Measurements from ENCODE around the gene ERBB4.

ERBB4 gene

DNA sequence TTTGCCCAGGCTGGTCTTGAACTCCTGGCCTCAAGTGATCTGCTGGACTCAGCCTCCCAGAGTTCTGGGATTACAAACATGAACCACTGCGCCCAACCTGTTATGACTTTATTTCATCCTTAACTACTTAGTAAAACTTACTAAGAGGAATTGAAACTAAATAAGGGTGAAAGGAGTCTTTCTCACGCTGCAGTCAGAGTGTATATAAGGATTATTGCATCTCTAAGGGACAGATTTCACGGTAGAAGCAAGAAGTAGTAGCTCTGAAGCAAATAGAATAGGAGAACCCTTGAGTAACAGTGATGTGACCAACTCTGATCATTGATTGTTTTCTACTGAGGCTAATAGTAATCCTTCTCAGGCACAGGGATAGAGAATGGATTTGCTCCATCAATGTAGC lies 1022.1 kb downstream of the ERBB4 start:
- TF ChIP-seq, protein P1, sequence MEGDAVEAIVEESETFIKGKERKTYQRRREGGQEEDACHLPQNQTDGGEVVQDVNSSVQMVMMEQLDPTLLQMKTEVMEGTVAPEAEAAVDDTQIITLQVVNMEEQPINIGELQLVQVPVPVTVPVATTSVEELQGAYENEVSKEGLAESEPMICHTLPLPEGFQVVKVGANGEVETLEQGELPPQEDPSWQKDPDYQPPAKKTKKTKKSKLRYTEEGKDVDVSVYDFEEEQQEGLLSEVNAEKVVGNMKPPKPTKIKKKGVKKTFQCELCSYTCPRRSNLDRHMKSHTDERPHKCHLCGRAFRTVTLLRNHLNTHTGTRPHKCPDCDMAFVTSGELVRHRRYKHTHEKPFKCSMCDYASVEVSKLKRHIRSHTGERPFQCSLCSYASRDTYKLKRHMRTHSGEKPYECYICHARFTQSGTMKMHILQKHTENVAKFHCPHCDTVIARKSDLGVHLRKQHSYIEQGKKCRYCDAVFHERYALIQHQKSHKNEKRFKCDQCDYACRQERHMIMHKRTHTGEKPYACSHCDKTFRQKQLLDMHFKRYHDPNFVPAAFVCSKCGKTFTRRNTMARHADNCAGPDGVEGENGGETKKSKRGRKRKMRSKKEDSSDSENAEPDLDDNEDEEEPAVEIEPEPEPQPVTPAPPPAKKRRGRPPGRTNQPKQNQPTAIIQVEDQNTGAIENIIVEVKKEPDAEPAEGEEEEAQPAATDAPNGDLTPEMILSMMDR (IDR thresholded peaks at IDR 0.05), result no peak
- no peak for TF ChIP-seq ZFX (IDR thresholded peaks at IDR 0.05; ENCODE audit: borderline replicate concordance)
- no peak overlapping the region for H3K27ac ChIP-seq

DNA sequence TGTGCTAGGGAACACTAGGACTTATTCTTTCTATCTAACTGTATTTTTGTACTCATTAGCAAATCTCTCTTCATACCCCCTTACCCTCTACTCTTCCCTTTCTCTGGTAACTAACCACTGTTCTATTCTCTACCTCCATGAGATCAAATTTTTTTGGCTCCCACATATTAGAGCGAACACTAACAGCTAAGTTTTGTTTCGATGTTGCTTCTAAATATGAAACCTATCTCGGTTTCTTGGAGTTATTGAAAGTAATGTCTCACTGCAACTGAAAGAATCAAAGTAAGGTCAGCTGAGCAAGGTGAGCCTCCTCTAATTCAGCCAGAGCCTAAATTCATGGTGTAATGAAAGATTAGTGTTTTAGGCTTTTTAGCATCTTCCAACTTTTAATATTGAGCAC lies 1024.6 kb downstream of the ERBB4 start:
- TF ChIP-seq ZFX (IDR thresholded peaks at IDR 0.05; ENCODE audit: borderline replicate concordance), result no peak
- TF ChIP-seq, protein P1 (IDR thresholded peaks at IDR 0.05), result no peak
- no peak overlapping the region for H3K27ac ChIP-seq

DNA sequence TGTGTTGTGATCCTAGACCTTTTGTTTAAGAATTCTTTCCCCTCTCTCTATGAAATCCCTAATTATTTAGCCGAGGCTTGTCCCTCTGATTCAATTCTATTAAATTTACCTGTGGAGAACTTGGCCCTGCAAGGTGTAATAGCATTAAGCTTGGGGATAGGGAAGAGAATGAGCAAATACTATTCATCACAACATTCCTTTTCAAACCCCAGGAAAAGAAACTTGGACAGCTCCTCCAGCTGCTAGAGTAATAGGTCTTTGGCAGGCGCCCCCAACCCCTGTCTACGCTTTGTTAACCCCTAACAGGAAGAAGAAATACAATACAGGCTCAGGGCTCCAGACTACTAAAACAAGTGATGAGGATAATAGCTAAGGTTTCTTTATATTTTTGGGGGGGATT lies 1025.2 kb downstream of the ERBB4 start:
- no peak overlapping the region for H3K27ac ChIP-seq
- TF ChIP-seq ZFX (IDR thresholded peaks at IDR 0.05; ENCODE audit: borderline replicate concordance), result no peak
- TF ChIP-seq, protein P1 (IDR thresholded peaks at IDR 0.05), result no peak

DNA sequence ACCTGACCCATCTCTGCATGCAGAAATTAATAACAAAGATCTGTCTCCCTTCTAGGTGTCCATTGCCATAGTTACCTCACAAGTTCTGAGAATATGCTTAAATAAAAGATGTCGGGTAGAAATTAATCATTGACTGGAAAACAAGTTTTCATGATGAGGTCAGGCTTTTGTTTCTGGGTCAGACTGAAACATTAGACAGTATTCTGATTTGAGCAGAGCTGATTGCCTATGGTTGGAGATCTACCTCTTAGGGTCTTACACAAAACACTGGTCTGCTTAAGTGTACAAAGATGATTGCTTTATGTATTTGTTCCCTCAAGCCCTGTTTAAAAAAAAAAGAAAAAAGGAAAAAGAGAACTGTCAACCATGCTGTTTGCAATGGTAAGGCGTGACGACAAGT lies 1025.8 kb downstream of the ERBB4 start:
- no peak for TF ChIP-seq ZFX (IDR thresholded peaks at IDR 0.05; ENCODE audit: borderline replicate concordance)
- TF ChIP-seq, protein P1 (IDR thresholded peaks at IDR 0.05), result no peak

DNA sequence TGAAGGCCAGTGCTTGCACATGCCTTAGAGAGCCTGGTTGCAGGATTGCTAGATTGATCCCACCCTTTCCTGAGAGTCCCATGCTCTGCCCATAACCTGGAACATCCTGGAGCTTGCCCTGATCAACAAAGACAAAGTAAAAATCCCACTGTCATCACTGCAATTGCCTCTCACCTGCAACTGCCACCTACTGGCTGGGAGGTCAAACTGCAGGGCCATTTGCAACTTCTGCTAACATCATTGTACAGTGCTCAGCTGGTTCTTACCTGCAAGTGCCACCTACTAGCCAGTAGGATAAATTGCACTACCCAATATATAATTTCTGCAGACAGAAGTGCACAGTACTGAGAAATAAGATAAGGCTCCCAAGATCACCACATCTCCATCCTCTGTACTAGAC lies 1034.7 kb downstream of the ERBB4 start:
- no peak overlapping the region for H3K27ac ChIP-seq
- no peak for TF ChIP-seq ZFX (IDR thresholded peaks at IDR 0.05; ENCODE audit: borderline replicate concordance)
- TF ChIP-seq, protein P1 (IDR thresholded peaks at IDR 0.05), result peak; percentile 49

More for the DNA sequence above, 1025.8 kb downstream of the ERBB4 start:
- H3K27ac ChIP-seq, result no peak overlapping the region

DNA sequence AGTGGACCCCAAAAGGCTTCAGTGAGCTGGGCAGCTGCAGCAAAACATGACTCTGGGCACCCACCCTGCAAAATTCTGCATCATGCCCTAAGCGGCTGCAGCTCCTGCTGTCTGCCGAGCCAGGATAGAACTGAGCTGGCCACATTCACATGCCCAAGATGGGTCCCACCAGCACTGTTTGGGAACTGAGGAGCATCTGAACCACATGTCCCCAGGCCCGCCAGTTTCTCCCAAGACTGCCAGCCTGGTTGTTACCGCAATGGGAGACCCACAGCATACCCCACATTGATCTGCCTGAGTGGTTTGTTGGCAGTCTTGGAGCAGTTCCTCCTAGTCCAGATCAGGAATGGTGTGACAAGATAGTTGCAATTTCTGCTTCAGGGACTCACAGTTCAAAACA lies 1035.4 kb downstream of the ERBB4 start:
- no peak overlapping the region for H3K27ac ChIP-seq
- no peak for TF ChIP-seq ZFX (IDR thresholded peaks at IDR 0.05; ENCODE audit: borderline replicate concordance)
- TF ChIP-seq, protein P1 (IDR thresholded peaks at IDR 0.05), result no peak

DNA sequence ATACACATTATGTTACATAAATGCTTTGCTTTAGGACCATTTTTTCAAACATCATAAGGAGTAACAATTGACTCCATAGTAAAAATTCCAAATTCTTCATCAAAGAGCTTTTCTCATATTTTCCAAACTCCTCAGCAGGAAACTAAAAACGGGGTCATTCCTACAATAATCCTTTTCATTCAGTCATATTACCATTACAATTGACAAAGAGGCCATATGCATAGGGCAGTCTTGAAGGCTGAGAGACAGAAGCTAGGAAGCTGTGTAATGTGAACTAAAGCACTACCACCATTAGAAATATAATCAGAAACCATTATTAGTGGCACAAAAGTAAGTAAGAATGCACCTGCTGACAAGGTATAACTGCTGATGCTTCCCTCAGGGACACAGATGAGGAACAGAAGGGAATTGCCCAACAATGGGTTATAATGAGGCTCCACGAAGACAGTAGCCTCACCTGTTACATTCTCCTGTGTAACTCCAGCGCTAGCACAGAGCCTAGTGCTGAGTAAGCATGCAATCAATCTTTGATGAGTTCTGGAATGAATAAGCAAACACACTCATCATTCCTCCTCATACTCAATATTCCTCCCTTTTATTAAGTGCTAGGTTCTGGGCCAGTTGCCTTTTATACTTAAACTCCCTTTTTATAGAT lies 1039.9 kb downstream of the ERBB4 start:
- H3K27ac ChIP-seq, result no peak overlapping the region
- TF ChIP-seq ZFX (IDR thresholded peaks at IDR 0.05; ENCODE audit: borderline replicate concordance), result no peak
- TF ChIP-seq, protein P1 (IDR thresholded peaks at IDR 0.05), result no peak

All from 22Rv1 (cell line).